PC-9 (cell line): ENCODE results near the gene ID4. TPM values are rescaled to one million over a fixed set of nuclear protein-coding genes. Genes with fewer than 3 reads are reported as not detected.

Source experiments
- BruUV-seq: library from RNA; stranded (reverse); fragments of 400-500 nt; replicated peaks from 2 replicates; lab custom pipeline; 2021; lab: Mats Ljungman, UMichigan
- CTCF ChIA-PET: fragments of 300-600 bp; sonication (Branson Sonifier 250); formaldehyde crosslinking; loops from one replicate; lab custom pipeline; 2022; ENCODE audit warnings: antibody characterized with exemption; lab: Charles Lee
- POLR2A ChIA-PET: fragments of 300-600 bp; sonication (Branson Sonifier 250); formaldehyde crosslinking; loops from one replicate; lab custom pipeline; 2022; ENCODE audit warnings: antibody characterized with exemption; ENCODE audit not compliant: unreplicated experiment; lab: Charles Lee
- DNase-seq, 2 experiments: peaks; one replicate each; pipeline versions ENCODE4 v3.0.0 to v3.0.0-alpha.2; 2015 to 2022; ENCODE audit warnings: mixed read lengths in 1 of 2
- H2AFZ ChIP-seq: fragments of 200-600 bp; sonication (generic); 2 replicates; pipeline ENCODE4 v1.8.1; 2017; ENCODE audit warnings: antibody characterized with exemption
- H3F3A ChIP-seq: fragments of 200-600 bp; sonication (generic); 2 replicates; pipeline ENCODE4 v1.8.1; 2017; ENCODE audit warnings: antibody characterized with exemption, mild to moderate bottlenecking, low read depth; ENCODE audit not compliant: insufficient read depth
- H3K27ac ChIP-seq: fragments of 200-600 bp; sonication (generic); 2 replicates; pipeline ENCODE4 v1.6.1; 2016; ENCODE audit warnings: mixed run types
- H3K27me3 ChIP-seq: fragments of 200-600 bp; sonication (generic); 2 replicates; pipeline ENCODE4 v1.6.1; 2016; ENCODE audit warnings: low read depth, mixed run types; ENCODE audit not compliant: insufficient read depth
- H3K36me3 ChIP-seq: fragments of 200-600 bp; sonication (generic); 2 replicates; pipeline ENCODE4 v1.6.1; 2016; ENCODE audit warnings: low read depth, mixed run types
- H3K4me1 ChIP-seq: fragments of 200-600 bp; sonication (generic); replicated peaks from 2 replicates; pipeline ENCODE4 v1.6.1; 2016; ENCODE audit warnings: mixed run types; ENCODE audit not compliant: insufficient read depth
- H3K4me2 ChIP-seq: fragments of 200-600 bp; sonication (generic); 2 replicates; pipeline ENCODE4 v1.6.1; 2017; ENCODE audit warnings: mixed run types
- H3K4me3 ChIP-seq: fragments of 200-600 bp; sonication (generic); 2 replicates; pipeline ENCODE4 v1.6.1; 2016; ENCODE audit warnings: mixed run types
- H3K79me2 ChIP-seq: fragments of 200-600 bp; sonication (generic); 2 replicates; pipeline ENCODE4 v1.6.1; 2017; ENCODE audit warnings: low read depth, mixed run types
- H3K9me2 ChIP-seq: fragments of 200-600 bp; sonication (generic); 2 replicates; pipeline ENCODE4 v1.8.1; 2017; ENCODE audit warnings: mild to moderate bottlenecking; ENCODE audit not compliant: insufficient read depth
- H3K9me3 ChIP-seq: fragments of 200-600 bp; sonication (generic); 2 replicates; pipeline ENCODE4 v1.8.1; 2016; ENCODE audit warnings: low read depth; ENCODE audit not compliant: insufficient read depth
- H4K20me1 ChIP-seq: fragments of 200-600 bp; sonication (generic); 2 replicates; pipeline ENCODE4 v1.8.1; 2017; ENCODE audit not compliant: insufficient read depth
- EZH2 ChIP-seq: fragments of 200-600 bp; sonication (generic); IDR thresholded peaks from 2 replicates; pipeline ENCODE4 v1.8.0; 2017; ENCODE audit warnings: antibody characterized with exemption, low read depth
- intact Hi-C: fragments of 100-400 bp; cut with micrococcal nuclease; formaldehyde crosslinking; loops from one replicate; pipeline ENCODE4 v1.10.0; 2022; ENCODE audit not compliant: unreplicated experiment
- total RNA-seq: library from RNA; stranded (reverse); gene quantifications from 2 replicates; pipeline ENCODE4 v1.2.3, GENCODE V29; 2021
- TF ChIP-seq, protein P1 (sequence below): fragments of 200-600 bp; sonication (generic); conservative IDR thresholded peaks from 2 replicates; pipeline ENCODE4 v1.6.1; 2017; ENCODE audit warnings: mixed run types, antibody characterized with exemption, mild to moderate bottlenecking, moderate library complexity

Gene ID4
- total RNA-seq, 1 experiment from 2014 or later, result 4.4 TPM

DNA sequence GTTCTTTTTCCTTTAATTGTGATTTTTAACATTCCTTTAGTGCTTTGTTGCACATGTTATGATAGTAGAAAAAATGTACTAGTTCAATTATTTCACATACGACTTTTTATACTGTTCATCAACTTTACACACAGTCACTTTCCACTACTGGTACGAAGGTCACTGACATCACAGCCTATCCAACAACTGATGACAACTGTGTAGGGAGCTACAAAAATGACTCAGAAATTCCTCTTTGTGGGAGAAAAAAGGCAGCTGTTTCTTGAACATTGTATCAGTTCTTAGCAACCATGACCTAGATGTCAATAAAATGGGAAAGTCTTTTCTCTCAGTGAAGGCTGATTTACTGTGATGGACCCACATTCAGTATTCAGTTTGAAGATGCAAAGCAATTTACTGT, 7.0 kb upstream of the ID4 start:
- no peaks in the 10 kb centered on the region for H3K36me3 ChIP-seq
- no peak overlapping the region for H3K4me2 ChIP-seq
- H3K79me2 ChIP-seq, result no peaks in the 10 kb centered on the region
- no peaks in the 10 kb centered on the region for H3K9me3 ChIP-seq
- no peak overlapping the region for H2AFZ ChIP-seq
- no peak overlapping the region for H3K4me3 ChIP-seq
- H3K27ac ChIP-seq, result no peak overlapping the region
- no peaks in the 10 kb centered on the region for H3K9me2 ChIP-seq
- no peak for DNase-seq
- no TSS peak for BruUV-seq
- ChIA-PET POLR2A (interaction anchor here (0.7 kb wide), 1 partner anchor 1075 kb away, joined by 6 read pairs; no protein-coding TSS in a partner anchor), CTCF (no interaction called here)
- H4K20me1 ChIP-seq, result no peaks in the 10 kb centered on the region
- H3K4me1 ChIP-seq, result peaks cover 3% of the 10 kb centered on the region
- no peaks in the 10 kb centered on the region for H3K27me3 ChIP-seq
- intact Hi-C loops, result loop anchor here (10.0 kb wide), 1 partner anchor 565 kb away; no protein-coding TSS in a partner anchor
- TF ChIP-seq, protein P1, sequence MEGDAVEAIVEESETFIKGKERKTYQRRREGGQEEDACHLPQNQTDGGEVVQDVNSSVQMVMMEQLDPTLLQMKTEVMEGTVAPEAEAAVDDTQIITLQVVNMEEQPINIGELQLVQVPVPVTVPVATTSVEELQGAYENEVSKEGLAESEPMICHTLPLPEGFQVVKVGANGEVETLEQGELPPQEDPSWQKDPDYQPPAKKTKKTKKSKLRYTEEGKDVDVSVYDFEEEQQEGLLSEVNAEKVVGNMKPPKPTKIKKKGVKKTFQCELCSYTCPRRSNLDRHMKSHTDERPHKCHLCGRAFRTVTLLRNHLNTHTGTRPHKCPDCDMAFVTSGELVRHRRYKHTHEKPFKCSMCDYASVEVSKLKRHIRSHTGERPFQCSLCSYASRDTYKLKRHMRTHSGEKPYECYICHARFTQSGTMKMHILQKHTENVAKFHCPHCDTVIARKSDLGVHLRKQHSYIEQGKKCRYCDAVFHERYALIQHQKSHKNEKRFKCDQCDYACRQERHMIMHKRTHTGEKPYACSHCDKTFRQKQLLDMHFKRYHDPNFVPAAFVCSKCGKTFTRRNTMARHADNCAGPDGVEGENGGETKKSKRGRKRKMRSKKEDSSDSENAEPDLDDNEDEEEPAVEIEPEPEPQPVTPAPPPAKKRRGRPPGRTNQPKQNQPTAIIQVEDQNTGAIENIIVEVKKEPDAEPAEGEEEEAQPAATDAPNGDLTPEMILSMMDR, result no peak
- TF ChIP-seq EZH2, result no peak
- H3F3A ChIP-seq, result no peaks in the 10 kb centered on the region

DNA sequence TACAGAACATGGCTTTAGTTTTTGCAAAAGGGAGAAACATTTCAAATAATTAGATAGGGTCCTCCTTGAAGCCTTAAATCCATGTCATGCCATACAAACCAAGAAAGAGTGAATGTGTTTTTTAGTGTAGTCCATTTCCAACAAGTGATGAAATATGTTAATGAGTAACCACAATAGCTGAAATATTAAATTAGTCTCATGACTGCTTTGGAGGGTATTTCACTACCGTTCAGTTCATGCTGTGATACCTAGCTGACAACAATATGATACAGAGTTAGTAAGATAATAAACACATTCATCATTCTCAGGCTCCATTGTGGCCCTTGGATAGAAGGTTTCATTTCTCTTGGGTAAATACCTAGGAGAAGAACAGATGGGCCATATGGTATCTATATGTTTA, 5.8 kb upstream of the ID4 start:
- Histone ChIP-seq H3K27ac (no peak overlapping the region), H3K4me1 (peaks cover 13% of the 10 kb centered on the region), H3K9me2 (no peaks in the 10 kb centered on the region), H2AFZ (no peak overlapping the region), H3K79me2 (no peaks in the 10 kb centered on the region), H3K4me3 (no peak overlapping the region), H3K9me3 (no peaks in the 10 kb centered on the region), H3K36me3 (no peaks in the 10 kb centered on the region), H4K20me1 (no peaks in the 10 kb centered on the region), H3F3A (peaks cover 5% of the 10 kb centered on the region; the same call in 1 of the 2 replicates), H3K27me3 (no peaks in the 10 kb centered on the region), H3K4me2 (no peak overlapping the region)
- intact Hi-C loops, result loop anchor here (10.0 kb wide), 1 partner anchor 567 kb away; no protein-coding TSS in a partner anchor
- no peak for DNase-seq
- BruUV-seq, result no TSS peak
- TF ChIP-seq, protein P1, result no peak
- TF ChIP-seq EZH2, result no peak
- POLR2A ChIA-PET, result no interaction called here
- CTCF ChIA-PET, result no interaction called here

DNA sequence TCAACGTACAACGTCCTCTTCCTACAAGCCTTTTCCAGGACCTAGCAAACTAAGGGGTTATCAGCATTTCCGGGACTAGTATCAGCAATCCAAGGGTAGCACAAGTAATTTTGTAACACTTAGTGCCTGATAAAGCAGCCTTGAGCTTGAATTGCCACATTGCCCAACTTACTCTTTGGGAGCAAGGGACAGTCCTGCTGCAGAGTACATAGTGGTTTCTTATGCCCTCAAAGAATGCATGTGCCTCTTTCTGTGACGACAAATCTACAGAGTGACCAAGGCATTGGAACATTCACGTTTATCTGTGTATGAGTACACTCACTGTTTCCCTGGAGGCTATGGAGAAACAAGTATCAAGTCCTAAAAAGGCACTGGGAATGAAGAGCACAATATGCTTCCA, 3.2 kb upstream of the ID4 start:
- H3K79me2 ChIP-seq, result no peaks in the 10 kb centered on the region
- intact Hi-C loops, result loop anchor here (10.0 kb wide), 1 partner anchor 569 kb away; no protein-coding TSS in a partner anchor
- H4K20me1 ChIP-seq, result no peaks in the 10 kb centered on the region
- H3K9me3 ChIP-seq, result no peaks in the 10 kb centered on the region
- no TSS peak for BruUV-seq
- H3K4me2 ChIP-seq, result no peak overlapping the region
- no peak for TF ChIP-seq EZH2
- TF ChIP-seq, protein P1, result no peak
- no peak overlapping the region for H3K4me3 ChIP-seq
- peaks cover 12% of the 10 kb centered on the region for H3K27me3 ChIP-seq
- DNase-seq, result no peak
- no peak overlapping the region for H3K27ac ChIP-seq
- no peaks in the 10 kb centered on the region for H3K36me3 ChIP-seq
- POLR2A ChIA-PET, result no interaction called here
- CTCF ChIA-PET, result no interaction called here
- H3K9me2 ChIP-seq, result no peaks in the 10 kb centered on the region
- H3K4me1 ChIP-seq, result peaks cover 13% of the 10 kb centered on the region
- H3F3A ChIP-seq, result peaks cover 5% of the 10 kb centered on the region; the same call in 1 of the 2 replicates
- no peak overlapping the region for H2AFZ ChIP-seq
